ENCODE data around the gene EXO1. TPM values are rescaled to one million over a fixed set of nuclear protein-coding genes. Genes with fewer than 3 reads are reported as not detected.

EXO1 gene
- total RNA-seq, 4 donors from 2014 or later, result 0.39 TPM; not detected in 3

GRCh38 chr1:241817956-241818612 is 29.9 kb upstream of the EXO1 start:
- no peaks in the 10 kb centered on the region for H3K4me1 ChIP-seq
- DNase-seq (ENCODE audit: low spot score in 2 of 2), result no peak
- no peaks in the 10 kb centered on the region for H3K36me3 ChIP-seq
- no peak overlapping the region for H3K4me3 ChIP-seq
- H3K9me3 ChIP-seq, result no peaks in the 10 kb centered on the region
- H3K27ac ChIP-seq, result no peak overlapping the region
- no peaks in the 10 kb centered on the region for H3K27me3 ChIP-seq
- WGBS, 2 donors, result 47 to 78% methylated on average over 3 of the region's 3 CpGs
- TF ChIP-seq EP300 (IDR thresholded peaks at IDR 0.05), result no peak

GRCh38 chr1:241819340-241819866 is 28.6 kb upstream of the EXO1 start:
- no peak for TF ChIP-seq POLR2A (IDR thresholded peaks at IDR 0.05)
- no peak for TF ChIP-seq EP300 (IDR thresholded peaks at IDR 0.05)
- TF ChIP-seq CTCF (IDR thresholded peaks at IDR 0.05), result no peak
- no peak for DNase-seq (ENCODE audit: low spot score in 2 of 2)
- 79% methylated on average over 4 of the region's 4 CpGs for WGBS, 2 donors
- no peak overlapping the region for H3K27ac ChIP-seq
- H3K27me3 ChIP-seq, result no peaks in the 10 kb centered on the region
- H3K9me3 ChIP-seq, result no peaks in the 10 kb centered on the region
- H3K36me3 ChIP-seq, result no peaks in the 10 kb centered on the region
- no peak overlapping the region for H3K4me3 ChIP-seq
- H3K4me1 ChIP-seq, result no peaks in the 10 kb centered on the region

GRCh38 chr1:241821363-241821762 is 26.6 kb upstream of the EXO1 start:
- Histone ChIP-seq H3K36me3 (no peaks in the 10 kb centered on the region), H3K9me3 (no peaks in the 10 kb centered on the region), H3K27ac (no peak overlapping the region), H3K27me3 (no peaks in the 10 kb centered on the region), H3K4me3 (no peak overlapping the region), H3K4me1 (peaks cover 0 to 5% (median 0%) of the 10 kb centered on the region in 4 donors)
- DNase-seq (ENCODE audit: low spot score in 2 of 2), result no peak
- TF ChIP-seq CTCF (IDR thresholded peaks at IDR 0.05), result no peak
- TF ChIP-seq POLR2A (IDR thresholded peaks at IDR 0.05), result no peak
- no peak for TF ChIP-seq EP300 (IDR thresholded peaks at IDR 0.05)
- WGBS, 2 donors, result 77 to 80% methylated on average over 4 of the region's 4 CpGs

GRCh38 chr1:241822846-241823245 is 25.2 kb upstream of the EXO1 start:
- H3K4me1 ChIP-seq, result peaks cover 0 to 5% (median 0%) of the 10 kb centered on the region in 4 donors
- H3K4me3 ChIP-seq, result no peak overlapping the region
- DNase-seq (ENCODE audit: low spot score in 2 of 2), result no peak
- H3K27me3 ChIP-seq, result no peaks in the 10 kb centered on the region
- H3K27ac ChIP-seq, result no peak overlapping the region
- no peaks in the 10 kb centered on the region for H3K36me3 ChIP-seq
- H3K9me3 ChIP-seq, result no peaks in the 10 kb centered on the region
- TF ChIP-seq EP300 (IDR thresholded peaks at IDR 0.05) (no peak), POLR2A (IDR thresholded peaks at IDR 0.05) (no peak), CTCF (IDR thresholded peaks at IDR 0.05) (no peak)

GRCh38 chr1:241823925-241824324 is 24.1 kb upstream of the EXO1 start:
- Histone ChIP-seq H3K4me3 (no peak overlapping the region), H3K27me3 (no peaks in the 10 kb centered on the region), H3K9me3 (no peaks in the 10 kb centered on the region), H3K36me3 (no peaks in the 10 kb centered on the region), H3K27ac (no peak overlapping the region), H3K4me1 (peaks cover 0 to 5% (median 0%) of the 10 kb centered on the region in 4 donors)
- TF ChIP-seq CTCF (IDR thresholded peaks at IDR 0.05), result no peak
- no peak for TF ChIP-seq EP300 (IDR thresholded peaks at IDR 0.05)
- no peak for TF ChIP-seq POLR2A (IDR thresholded peaks at IDR 0.05)
- 89 to 92% methylated on average over 1 of the region's 1 CpG for WGBS, 2 donors
- no peak for DNase-seq (ENCODE audit: low spot score in 2 of 2)
